Nephron progenitor cell (in vitro differentiated cells): ENCODE results near the gene ALDH8A1.

Source experiments
- DNase-seq: peaks from one replicate; pipeline ENCODE4 v3.0.0; 2021
- H3K27ac Mint-ChIP-seq: 2 replicates; pipeline ENCODE4 v1.8.0; 2021; ENCODE audit warnings: mild to moderate bottlenecking, moderate library complexity, mixed read lengths
- H3K27me3 Mint-ChIP-seq: 2 replicates; pipeline ENCODE4 v1.8.0; 2021; ENCODE audit warnings: mild to moderate bottlenecking, low read depth, mixed read lengths; ENCODE audit not compliant: poor library complexity
- H3K36me3 Mint-ChIP-seq: 2 replicates; pipeline ENCODE4 v1.8.0; 2021; ENCODE audit warnings: low read depth, mixed read lengths
- H3K4me1 Mint-ChIP-seq: 2 replicates; pipeline ENCODE4 v1.8.0; 2021; ENCODE audit warnings: mixed read lengths
- H3K4me3 Mint-ChIP-seq: 2 replicates; pipeline ENCODE4 v1.8.0; 2021; ENCODE audit warnings: mild to moderate bottlenecking, moderate library complexity, mixed read lengths
- H3K9me3 Mint-ChIP-seq: 2 replicates; pipeline ENCODE4 v1.8.0; 2021; ENCODE audit warnings: mild to moderate bottlenecking, moderate library complexity, mixed read lengths
- TF ChIP-seq, protein P1 (sequence below): fragments of 200-600 bp; sonication (generic); IDR thresholded peaks from 2 replicates; pipeline ENCODE4 v1.5.0; 2021; ENCODE audit warnings: antibody characterized with exemption

ALDH8A1 gene

DNA sequence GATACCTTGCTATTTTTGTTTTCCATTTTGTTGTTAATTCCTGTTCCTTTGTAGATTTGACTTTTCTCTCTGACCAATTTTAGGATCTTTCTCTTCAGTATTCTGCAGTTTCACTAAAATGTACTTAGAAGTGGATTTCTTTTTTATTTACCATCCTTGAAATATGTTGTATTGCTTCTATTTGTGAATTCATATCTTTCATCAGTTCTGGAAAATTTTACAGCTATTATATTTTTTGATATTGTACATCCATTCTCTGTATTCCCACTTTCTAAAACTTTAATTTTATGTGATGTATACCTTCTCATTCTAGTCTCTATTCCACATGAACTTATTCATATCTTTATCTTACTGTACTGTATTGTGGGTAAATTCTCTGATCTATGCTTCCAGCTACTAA lies 9.7 kb upstream of the ALDH8A1 start:
- no peaks in the 10 kb centered on the region for H3K27me3 Mint-ChIP-seq
- H3K27ac Mint-ChIP-seq: no peak overlapping the region
- no peaks in the 10 kb centered on the region for H3K4me1 Mint-ChIP-seq
- H3K36me3 Mint-ChIP-seq: peaks cover 59% of the 10 kb centered on the region
- H3K4me3 Mint-ChIP-seq: no peak overlapping the region
- peaks cover 32% of the 10 kb centered on the region for H3K9me3 Mint-ChIP-seq
- no peak for DNase-seq
- TF ChIP-seq, protein P1, sequence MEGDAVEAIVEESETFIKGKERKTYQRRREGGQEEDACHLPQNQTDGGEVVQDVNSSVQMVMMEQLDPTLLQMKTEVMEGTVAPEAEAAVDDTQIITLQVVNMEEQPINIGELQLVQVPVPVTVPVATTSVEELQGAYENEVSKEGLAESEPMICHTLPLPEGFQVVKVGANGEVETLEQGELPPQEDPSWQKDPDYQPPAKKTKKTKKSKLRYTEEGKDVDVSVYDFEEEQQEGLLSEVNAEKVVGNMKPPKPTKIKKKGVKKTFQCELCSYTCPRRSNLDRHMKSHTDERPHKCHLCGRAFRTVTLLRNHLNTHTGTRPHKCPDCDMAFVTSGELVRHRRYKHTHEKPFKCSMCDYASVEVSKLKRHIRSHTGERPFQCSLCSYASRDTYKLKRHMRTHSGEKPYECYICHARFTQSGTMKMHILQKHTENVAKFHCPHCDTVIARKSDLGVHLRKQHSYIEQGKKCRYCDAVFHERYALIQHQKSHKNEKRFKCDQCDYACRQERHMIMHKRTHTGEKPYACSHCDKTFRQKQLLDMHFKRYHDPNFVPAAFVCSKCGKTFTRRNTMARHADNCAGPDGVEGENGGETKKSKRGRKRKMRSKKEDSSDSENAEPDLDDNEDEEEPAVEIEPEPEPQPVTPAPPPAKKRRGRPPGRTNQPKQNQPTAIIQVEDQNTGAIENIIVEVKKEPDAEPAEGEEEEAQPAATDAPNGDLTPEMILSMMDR: no peak

DNA sequence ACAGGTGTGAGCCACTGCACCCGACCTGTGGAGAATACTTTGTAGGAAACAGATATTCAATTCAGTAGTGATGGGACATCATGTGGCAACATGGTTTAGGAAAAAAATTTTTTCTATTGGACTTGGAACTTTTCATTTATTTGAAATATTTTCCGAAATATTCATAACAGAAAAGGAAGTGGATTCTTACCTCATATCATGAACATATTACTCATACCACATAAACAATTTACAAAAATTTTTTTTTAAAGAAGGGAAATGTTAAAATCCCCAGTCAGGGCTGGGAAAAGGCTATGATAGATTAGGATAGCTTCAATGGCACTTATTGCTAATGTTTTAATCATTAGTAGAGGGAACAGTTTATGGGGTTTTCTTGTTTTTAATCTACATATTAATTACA lies 6.8 kb upstream of the ALDH8A1 start:
- no peak for DNase-seq
- Mint-ChIP-seq H3K4me3 (no peak overlapping the region), H3K9me3 (peaks cover 31% of the 10 kb centered on the region), H3K4me1 (no peaks in the 10 kb centered on the region), H3K36me3 (peaks cover 32% of the 10 kb centered on the region), H3K27me3 (no peaks in the 10 kb centered on the region), H3K27ac (no peak overlapping the region)
- TF ChIP-seq, protein P1: no peak

DNA sequence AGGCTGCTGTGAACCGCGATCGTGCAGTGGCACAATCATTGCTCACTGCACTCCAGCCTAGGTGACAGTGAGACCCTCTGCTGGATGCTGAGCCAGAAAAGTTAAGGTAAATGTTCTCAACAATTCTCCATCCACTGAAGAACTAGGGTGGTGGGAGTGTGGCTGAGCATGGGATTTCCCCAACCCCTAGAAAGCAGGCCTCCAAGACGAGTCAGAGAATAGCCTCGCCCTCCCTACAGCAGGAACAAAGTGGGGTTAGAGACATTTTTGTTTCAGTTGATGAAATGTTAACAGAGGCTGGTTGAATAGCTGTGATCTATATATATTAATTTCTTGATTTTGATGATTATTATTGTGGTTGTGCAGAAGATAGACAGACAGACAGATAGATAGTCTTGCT lies 6.1 kb upstream of the ALDH8A1 start:
- Mint-ChIP-seq H3K27me3 (no peaks in the 10 kb centered on the region), H3K9me3 (peaks cover 25% of the 10 kb centered on the region), H3K27ac (no peak overlapping the region), H3K36me3 (peaks cover 26% of the 10 kb centered on the region), H3K4me1 (no peaks in the 10 kb centered on the region), H3K4me3 (no peak overlapping the region)
- TF ChIP-seq, protein P1: no peak
- DNase-seq: no peak

DNA sequence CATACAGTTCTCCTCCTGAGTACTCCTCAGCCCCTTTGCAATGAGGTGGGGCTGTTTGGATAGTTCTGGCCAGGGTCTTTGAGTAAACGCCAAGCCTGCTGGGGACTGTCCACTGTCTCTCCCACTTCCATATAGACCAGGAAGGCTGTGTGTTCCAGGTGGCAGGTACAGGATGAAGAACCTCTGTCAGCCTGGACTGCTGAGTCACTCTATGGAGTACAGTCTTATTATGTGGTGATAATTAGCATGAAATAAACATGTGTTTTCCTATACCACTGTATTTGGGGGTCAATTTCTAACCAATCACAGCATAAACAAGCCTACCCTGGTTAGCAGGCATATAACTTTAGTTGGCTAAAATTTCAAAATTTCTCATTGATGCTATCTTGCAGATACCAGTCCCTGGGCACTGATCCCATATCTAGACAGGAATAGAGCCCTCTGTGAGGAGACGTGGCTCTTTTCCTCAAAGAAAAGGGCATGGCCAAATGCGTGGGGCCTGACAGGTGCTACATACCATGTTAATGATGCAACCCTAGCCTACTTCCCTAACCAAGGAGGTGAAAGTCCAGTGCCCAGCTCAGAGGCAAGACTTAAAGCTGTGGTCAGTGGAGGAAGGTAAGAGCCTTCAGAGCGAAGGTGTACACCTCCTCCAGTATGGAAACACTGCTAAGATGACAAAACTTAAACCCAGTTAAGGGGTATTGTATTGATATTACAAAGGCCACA lies 4.5 kb upstream of the ALDH8A1 start:
- no peak overlapping the region for H3K4me3 Mint-ChIP-seq
- H3K27me3 Mint-ChIP-seq: peaks cover 4% of the 10 kb centered on the region
- no peaks in the 10 kb centered on the region for H3K4me1 Mint-ChIP-seq
- H3K27ac Mint-ChIP-seq: no peak overlapping the region
- H3K36me3 Mint-ChIP-seq: peaks cover 10% of the 10 kb centered on the region
- H3K9me3 Mint-ChIP-seq: peaks cover 9% of the 10 kb centered on the region
- TF ChIP-seq, protein P1: no peak
- no peak for DNase-seq

DNA sequence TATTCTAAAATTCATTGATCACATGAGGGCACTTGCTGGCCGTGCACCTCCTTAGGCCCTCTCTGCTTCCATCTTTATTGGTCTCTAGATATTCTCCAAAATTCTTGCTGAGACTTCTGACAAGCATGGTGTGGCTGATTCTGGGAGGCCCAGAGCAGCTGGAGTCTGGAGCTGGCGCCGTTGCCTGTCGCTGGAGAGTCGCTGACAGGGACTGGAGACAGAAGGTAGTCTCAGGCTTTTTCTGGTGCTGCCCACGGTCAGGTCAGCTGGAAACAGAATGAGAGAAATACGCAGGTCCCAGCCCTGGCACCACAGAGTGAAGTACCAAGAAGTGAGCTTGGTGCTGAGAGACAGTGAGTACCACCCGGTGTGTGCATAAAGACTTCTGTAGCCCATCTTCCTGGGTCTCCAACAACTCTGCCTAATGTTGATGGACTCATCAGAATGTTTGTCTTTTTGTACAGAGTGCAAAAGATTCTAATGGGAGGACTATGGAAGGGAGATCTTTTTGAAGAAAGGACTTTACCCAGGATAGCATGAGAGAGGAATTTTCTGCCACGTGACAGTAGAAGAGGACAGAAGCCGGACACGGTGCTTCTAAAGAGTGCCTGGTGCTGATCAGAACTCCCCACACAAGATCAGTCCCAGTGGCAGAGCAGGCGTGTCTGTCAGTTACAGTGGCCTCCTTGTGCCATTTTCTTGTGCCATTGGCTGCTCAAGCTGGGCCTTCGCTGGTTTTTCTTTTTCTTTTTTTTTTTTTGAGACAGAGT lies 1.8 kb upstream of the ALDH8A1 start:
- peaks cover 8% of the 10 kb centered on the region for H3K9me3 Mint-ChIP-seq
- peaks cover 4% of the 10 kb centered on the region for H3K27me3 Mint-ChIP-seq
- no peak overlapping the region for H3K27ac Mint-ChIP-seq
- DNase-seq: no peak
- TF ChIP-seq, protein P1: no peak
- H3K4me1 Mint-ChIP-seq: no peaks in the 10 kb centered on the region
- no peaks in the 10 kb centered on the region for H3K36me3 Mint-ChIP-seq
- H3K4me3 Mint-ChIP-seq: no peak overlapping the region
